A549 (cell line): Measurements from ENCODE around the gene AKAP6.

Experiments used
- CTCF ChIP-seq: fragments of >200 bp; sonication (Bioruptor Twin); formaldehyde crosslinking; IDR thresholded peaks from 3 replicates; pipeline ENCODE4 v1.5.1; 2016
- EP300 ChIP-seq, 2 experiments: fragments of >200 bp; sonication (Bioruptor Twin); formaldehyde crosslinking; IDR thresholded peaks; 2 replicates in 1 of 2; 3 replicates in 1 of 2; pipeline ENCODE4 v1.6.1; 2016 to 2017
- ESRRA ChIP-seq: fragments of 150-350 bp; IDR thresholded peaks from 2 replicates; pipeline ENCODE4 v1.6.1; 2014; ENCODE audit warnings: mild to moderate bottlenecking, low read length, borderline replicate concordance
- JUN ChIP-seq, 2 experiments: fragments of >200 bp; sonication (Bioruptor Twin); formaldehyde crosslinking; IDR thresholded peaks; 2 replicates in 1 of 2; 3 replicates in 1 of 2; pipeline ENCODE4 v1.6.1; 2016 to 2017
- KDM1A ChIP-seq: fragments of 200-600 bp; sonication (generic); IDR thresholded peaks from 2 replicates; pipeline ENCODE4 v1.6.1; 2016; ENCODE audit warnings: low read depth, mild to moderate bottlenecking
- MAX ChIP-seq: IDR thresholded peaks from 2 replicates; pipeline ENCODE4 v1.6.1; 2012
- MYC ChIP-seq: IDR thresholded peaks from 2 replicates; pipeline ENCODE4 v1.6.1; 2012; ENCODE audit warnings: mild to moderate bottlenecking, inconsistent platforms, low read length, improper control_type of control experiment, borderline replicate concordance
- RAD21 ChIP-seq, 2 experiments: fragments of >200 bp in 1 of 2; sonication (Bioruptor Twin) in 1 of 2; formaldehyde crosslinking in 1 of 2; IDR thresholded peaks in 1 of 2; conservative IDR thresholded peaks in 1 of 2; 2 replicates in 1 of 2; 3 replicates in 1 of 2; pipeline ENCODE4 v1.6.1; 2012 to 2018; ENCODE audit warnings: inconsistent platforms in 1 of 2
- RFX5 ChIP-seq: fragments of 450-650 bp; IDR thresholded peaks from 2 replicates; pipeline ENCODE4 v1.7.1; 2014; ENCODE audit warnings: antibody characterized with exemption, mild to moderate bottlenecking, moderate library complexity
- SMC3 ChIP-seq: fragments of >200 bp; sonication (Bioruptor Twin); formaldehyde crosslinking; IDR thresholded peaks from 3 replicates; pipeline ENCODE4 v1.6.1; 2018; ENCODE audit warnings: inconsistent platforms

DNA sequence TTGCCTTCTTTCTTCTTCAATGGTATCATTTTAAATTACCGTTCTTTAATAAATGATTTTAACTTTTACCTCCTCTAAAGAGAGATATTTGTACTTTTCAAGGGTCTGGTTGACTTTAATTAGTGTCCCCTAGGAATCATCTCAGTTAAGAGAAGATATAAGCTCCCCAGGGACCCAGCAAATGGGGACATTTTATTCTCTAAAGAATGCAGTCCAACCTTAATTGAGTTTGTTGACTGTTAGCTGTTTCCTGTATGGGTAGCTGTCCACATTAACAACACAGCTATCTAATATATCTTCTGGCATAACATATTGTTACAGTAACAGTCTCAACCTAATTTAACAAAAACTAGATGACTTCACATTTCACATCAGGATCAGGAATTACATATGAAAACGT lies 368.0 kb downstream of the AKAP6 start:
- TF ChIP-seq SMC3 (no peak), KDM1A (no peak), ESRRA (no peak), RFX5 (no peak), MAX (no peak), CTCF (no peak), EP300 (IDR thresholded peaks at IDR 0.05) (no peak), JUN (IDR thresholded peaks at IDR 0.05) (no peak), RAD21 (conservative IDR thresholded peaks at IDR 0.05 in 1 of 2, IDR thresholded peaks at IDR 0.05 in 1 of 2) (no peak), MYC (no peak)
